HCT116 (cell line): ENCODE data around the gene GUK1. TPM values are rescaled to one million over a fixed set of nuclear protein-coding genes. Genes with fewer than 3 reads are reported as not detected.

Experiments used
- ATAC-seq: fragments of 200-7000 bp; cut with Tn5 transposase; 2 replicates; pipeline ENCODE4 v1.9.1; 2020; ENCODE audit warnings: mild to moderate bottlenecking, moderate library complexity
- BruUV-seq: library from RNA; stranded (reverse); fragments of 400-500 nt; replicated peaks from 2 replicates; lab custom pipeline; 2021; lab: Mats Ljungman, UMichigan
- CTCF ChIA-PET: fragments of 300-600 bp; sonication (Branson Sonifier 250); formaldehyde crosslinking; loops from one replicate; lab custom pipeline; 2021; ENCODE audit warnings: antibody characterized with exemption; lab: Charles Lee
- POLR2A ChIA-PET: fragments of 300-600, 350-600 bp; sonication (Branson Sonifier 250); formaldehyde crosslinking; loops from one replicate; lab custom pipeline; 2021; ENCODE audit warnings: antibody characterized with exemption; lab: Charles Lee
- RAD21 ChIA-PET, 2 experiments: fragments of 300-600 bp; sonication (Branson Sonifier 250); formaldehyde crosslinking; loops; one replicate each; lab custom pipeline; 2023; ENCODE audit warnings: low total read pairs in 2 of 2; ENCODE audit not compliant: uncharacterized antibody in 2 of 2, unreplicated experiment in 2 of 2, low non-redundant PET in 1 of 2; lab: Charles Lee
- DNase-seq: peaks from one replicate; pipeline ENCODE4 v3.0.0-alpha.2; 2010; ENCODE audit warnings: low read depth, low spot score
- H2AFZ ChIP-seq: fragments of 200-600 bp; shearing (Covaris generic), sonication (generic); 2 replicates; pipeline ENCODE4 v1.6.1; 2017; ENCODE audit warnings: low read depth, mixed run types, mixed read lengths, antibody characterized with exemption, low read length; ENCODE audit not compliant: poor library complexity, severe bottlenecking
- H3K27ac ChIP-seq: 2 replicates; pipeline ENCODE4 v1.5.1; 2012; ENCODE audit warnings: low read depth, low read length
- H3K27me3 ChIP-seq: fragments of 200-600 bp; sonication (generic); 2 replicates; pipeline ENCODE4 v1.6.1; 2016; ENCODE audit warnings: mixed run types, low read length, mixed read lengths; ENCODE audit not compliant: insufficient read depth
- H3K36me3 ChIP-seq, 2 experiments: fragments of 200-500 bp in 1 of 2; fragments of 200-600 bp in 1 of 2; sonication (Bioruptor generic) in 1 of 2; sonication (generic) in 1 of 2; 2 replicates each; pipeline versions ENCODE4 v1.5.1 to v1.6.1; 2014 to 2016; ENCODE audit warnings: low read length in 2 of 2, inconsistent platforms in 1 of 2, mixed read lengths in 1 of 2, mixed run types in 1 of 2; ENCODE audit not compliant: insufficient read depth in 2 of 2, control insufficient read depth in 1 of 2
- H3K4me1 ChIP-seq, 2 experiments: fragments of 200-600 bp in 1 of 2; sonication (generic) in 1 of 2; 2 replicates each; pipeline versions ENCODE4 v1.5.1 to v1.6.1; 2012 to 2017; ENCODE audit warnings: low read length in 2 of 2, inconsistent platforms in 1 of 2, mild to moderate bottlenecking in 1 of 2, mixed read lengths in 1 of 2, mixed run types in 1 of 2, moderate library complexity in 1 of 2; ENCODE audit not compliant: insufficient read depth in 2 of 2, control insufficient read depth in 1 of 2
- H3K4me2 ChIP-seq: fragments of 200-600 bp; sonication (generic); 2 replicates; pipeline ENCODE4 v1.6.1; 2017; ENCODE audit warnings: mixed run types, low read length, mixed read lengths
- H3K4me3 ChIP-seq, 2 experiments: fragments of 200-600 bp in 1 of 2; sonication (generic) in 1 of 2; replicated peaks in 1 of 2; 2 replicates each; pipeline ENCODE4 v1.5.1; 2011 to 2016; ENCODE audit warnings: low read length in 2 of 2, control low read depth in 1 of 2, low read depth in 1 of 2, mild to moderate bottlenecking in 1 of 2, mixed read lengths in 1 of 2, mixed run types in 1 of 2
- H3K79me2 ChIP-seq: fragments of 200-600 bp; sonication (generic); 2 replicates; pipeline ENCODE4 v1.6.1; 2017; ENCODE audit warnings: mild to moderate bottlenecking, mixed run types, low read length, moderate library complexity, mixed read lengths; ENCODE audit not compliant: insufficient read depth
- H3K9ac ChIP-seq: fragments of 200-600 bp; sonication (generic); 2 replicates; pipeline ENCODE4 v1.6.1; 2016; ENCODE audit warnings: low read length, mixed read lengths
- H3K9me2 ChIP-seq: fragments of 200-600 bp; sonication (generic), shearing (Covaris generic); 2 replicates; pipeline ENCODE4 v1.6.1; 2017; ENCODE audit warnings: mixed run types, mild to moderate bottlenecking, moderate library complexity; ENCODE audit not compliant: insufficient read depth
- H3K9me3 ChIP-seq, 2 experiments: fragments of 200-500 bp in 1 of 2; fragments of 200-600 bp in 1 of 2; sonication (Bioruptor generic) in 1 of 2; sonication (generic) in 1 of 2; 2 replicates each; pipeline ENCODE4 v1.6.1; 2014 to 2017; ENCODE audit warnings: low read length in 2 of 2, mixed read lengths in 2 of 2, inconsistent platforms in 1 of 2, low read depth in 1 of 2, mild to moderate bottlenecking in 1 of 2, mixed run types in 1 of 2, moderate library complexity in 1 of 2; ENCODE audit not compliant: control insufficient read depth in 1 of 2, insufficient read depth in 1 of 2
- H4K20me1 ChIP-seq: fragments of 200-600 bp; sonication (generic), shearing (Covaris generic); 2 replicates; pipeline ENCODE4 v1.6.1; 2017; ENCODE audit warnings: mixed run types, mild to moderate bottlenecking, moderate library complexity; ENCODE audit not compliant: insufficient read depth
- ATF3 ChIP-seq: IDR thresholded peaks from 2 replicates; pipeline ENCODE4 v1.6.1; 2012
- CBX3 ChIP-seq: IDR thresholded peaks from 2 replicates; pipeline ENCODE4 v1.6.1; 2012; ENCODE audit warnings: low read depth
- CTCF ChIP-seq, 3 experiments: fragments of 200-600 bp in 1 of 3; sonication (generic) in 1 of 3; IDR thresholded peaks in 2 of 3; conservative IDR thresholded peaks in 1 of 3; 2 replicates each; pipeline ENCODE4 v1.5.1; 2012 to 2017; ENCODE audit warnings: low read depth in 2 of 3, low read length in 2 of 3, antibody characterized with exemption in 1 of 3, borderline replicate concordance in 1 of 3, control low read depth in 1 of 3, mild to moderate bottlenecking in 1 of 3, mixed read lengths in 1 of 3, mixed run types in 1 of 3, moderate library complexity in 1 of 3; ENCODE audit not compliant: insufficient read depth in 1 of 3
- ELF1 ChIP-seq: IDR thresholded peaks from 2 replicates; pipeline ENCODE4 v1.6.1; 2012; ENCODE audit warnings: low read depth, borderline replicate concordance
- EZH2phosphoT487 ChIP-seq: fragments of 200-600 bp; IDR thresholded peaks from 2 replicates; pipeline ENCODE4 v1.6.1; 2018; ENCODE audit warnings: antibody characterized with exemption, borderline replicate concordance
- FOSL1 ChIP-seq: IDR thresholded peaks from 2 replicates; pipeline ENCODE4 v1.6.1; 2012; ENCODE audit warnings: low read depth
- JUND ChIP-seq: IDR thresholded peaks from 2 replicates; pipeline ENCODE4 v1.6.1; 2012
- POLR2A ChIP-seq: IDR thresholded peaks from 2 replicates; pipeline ENCODE4 v1.7.0; 2011; ENCODE audit warnings: borderline replicate concordance; ENCODE audit not compliant: insufficient read depth, insufficient read length; ENCODE audit errors: extremely low read depth
- RAD21 ChIP-seq: IDR thresholded peaks from 2 replicates; pipeline ENCODE4 v1.6.1; 2012; ENCODE audit warnings: low read depth, mild to moderate bottlenecking
- REST ChIP-seq: IDR thresholded peaks from 2 replicates; pipeline ENCODE4 v1.6.1; 2012; ENCODE audit warnings: low read depth
- SP1 ChIP-seq: IDR thresholded peaks from 2 replicates; pipeline ENCODE4 v1.6.1; 2012; ENCODE audit warnings: low read depth
- SRF ChIP-seq: IDR thresholded peaks from 2 replicates; pipeline ENCODE4 v1.6.1; 2012; ENCODE audit warnings: low read depth
- TCF7L2 ChIP-seq: IDR thresholded peaks from 2 replicates; pipeline ENCODE4 v1.7.0; 2011; ENCODE audit warnings: borderline replicate concordance, inconsistent platforms; ENCODE audit not compliant: insufficient read depth, insufficient read length; ENCODE audit errors: extremely low read depth
- YY1 ChIP-seq: IDR thresholded peaks from 2 replicates; pipeline ENCODE4 v1.6.1; 2011; ENCODE audit warnings: low read length, low read depth, moderate library complexity, mild to moderate bottlenecking; ENCODE audit not compliant: insufficient replicate concordance; ENCODE audit errors: extremely low read depth
- ZNF274 ChIP-seq: fragments of 200-500 bp; sonication (Bioruptor generic); IDR thresholded peaks from 2 replicates; pipeline ENCODE4 v1.6.1; 2014; ENCODE audit warnings: mild to moderate bottlenecking, low read depth, low read length, inconsistent platforms
- intact Hi-C: fragments of 100-400 bp; cut with micrococcal nuclease; formaldehyde crosslinking; loops from 2 replicates; pipeline ENCODE4 v1.10.0; 2022
- total RNA-seq: library from RNA; stranded (reverse); gene quantifications from one replicate; pipeline ENCODE4 v1.2.1, GENCODE V29; 2021; ENCODE audit not compliant: unreplicated experiment

The GUK1 gene
- total RNA-seq, 1 experiment from 2014 or later: 145 TPM

- CTCF ChIA-PET: no interaction called here
Measured at GRCh38 chr1:228169345-228169744, 29.3 kb downstream of the GUK1 start.

GRCh38 chr1:228170666-228171065, 30.6 kb downstream of the GUK1 start:
- ChIA-PET CTCF (no interaction called here), POLR2A (no interaction called here), RAD21 (no interaction called here)
- intact Hi-C loops: no loop called here
- no peaks in the 10 kb centered on the region for H3K36me3 ChIP-seq
- H2AFZ ChIP-seq: no peak overlapping the region
- BruUV-seq: no TSS peak
- no peak overlapping the region for H3K4me2 ChIP-seq
- H3K4me3 ChIP-seq: no peak overlapping the region
- H3K4me1 ChIP-seq: peaks cover 11 to 27% of the 10 kb centered on the region in 2 experiments
- no peak overlapping the region for H3K9ac ChIP-seq
- no peaks in the 10 kb centered on the region for H4K20me1 ChIP-seq
- no peaks in the 10 kb centered on the region for H3K9me3 ChIP-seq
- H3K27me3 ChIP-seq: no peaks in the 10 kb centered on the region
- DNase-seq (no peak), ATAC-seq (no peak)
- TF ChIP-seq EZH2phosphoT487 (no peak), RAD21 (no peak), CBX3 (no peak), ELF1 (no peak), JUND (no peak), YY1 (no peak), SP1 (no peak), CTCF (IDR thresholded peaks at IDR 0.05 in 2 of 3, conservative IDR thresholded peaks at IDR 0.05 in 1 of 3; ENCODE audit: borderline replicate concordance in 1 of 3, insufficient read depth in 1 of 3, low read depth in 2 of 3, low read length in 2 of 3) (no peak), FOSL1 (no peak), ZNF274 (no peak), REST (no peak), TCF7L2 (no peak), SRF (no peak), POLR2A (no peak), ATF3 (no peak)
- no peaks in the 10 kb centered on the region for H3K9me2 ChIP-seq
- peaks cover 29% of the 10 kb centered on the region for H3K79me2 ChIP-seq
- no peak overlapping the region for H3K27ac ChIP-seq

More at GRCh38 chr1:228169345-228169744, 29.3 kb downstream of the GUK1 start:
- Histone ChIP-seq H3K36me3 (no peaks in the 10 kb centered on the region), H2AFZ (no peak overlapping the region), H3K4me2 (no peak overlapping the region), H3K9me3 (no peaks in the 10 kb centered on the region), H3K27me3 (no peaks in the 10 kb centered on the region), H3K9me2 (no peaks in the 10 kb centered on the region), H3K27ac (no peak overlapping the region), H3K9ac (no peak overlapping the region), H3K4me3 (no peak overlapping the region)
- ATAC-seq (no peak), DNase-seq (no peak)
- POLR2A ChIA-PET: no interaction called here
- no peak for TF ChIP-seq ELF1
- TF ChIP-seq, all 23 proteins: peak for 0
- intact Hi-C loops: no loop called here
- BruUV-seq: no TSS peak
- Histone ChIP-seq H3K79me2 (peaks cover 29% of the 10 kb centered on the region), H4K20me1 (no peaks in the 10 kb centered on the region), H3K4me1 (peaks cover 15 to 27% of the 10 kb centered on the region in 2 experiments)
- RAD21 ChIA-PET: no interaction called here
